Metanephros (tissue), 2 donors: ENCODE results near the gene TP53TG3E. TPM values are rescaled to one million over a fixed set of nuclear protein-coding genes. Genes with fewer than 3 reads are reported as not detected.

Experiments
- small RNA-seq: library from RNA; depleted of rRNA; stranded (forward); fragments of <200 nt; gene quantifications from one replicate; pipeline ENCODE3, GENCODE V24; 2014; ENCODE audit warnings: low replicate concordance
- total RNA-seq: library from RNA; depleted of rRNA; stranded (reverse); fragments of >200 nt; gene quantifications from one replicate; pipeline ENCODE4 v1.2.3, GENCODE V29; 2014

TP53TG3E gene, protein sequence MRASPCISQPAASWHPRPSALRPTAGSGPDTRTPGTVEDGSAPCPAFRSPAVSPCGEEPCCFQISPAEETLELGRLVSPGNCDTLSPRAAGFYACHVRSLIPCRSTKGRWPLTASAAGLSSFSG
- not detected for total RNA-seq

DNA sequence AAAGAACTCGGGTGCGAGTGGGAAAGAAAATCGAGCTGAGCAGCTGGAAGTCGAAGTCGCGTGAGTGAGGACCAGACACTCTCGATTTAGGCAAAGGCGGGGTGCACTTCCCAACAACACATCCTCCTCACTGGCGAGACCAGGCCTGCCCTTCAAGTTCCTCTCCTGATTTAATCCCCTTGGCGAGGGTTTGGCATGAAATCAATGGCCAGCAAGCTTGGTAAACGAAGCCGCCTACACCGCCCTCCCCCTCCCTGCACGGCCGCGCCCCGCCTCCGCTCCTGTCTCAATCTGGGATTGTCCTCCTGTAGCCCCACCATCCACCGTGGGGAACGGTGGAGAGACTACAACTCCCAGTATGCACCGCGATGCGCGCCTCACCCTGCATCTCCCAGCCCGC lies at the start of gene TP53TG3E:
Gene TP53TG3E, plus strand, starts transcription at position 301 of the 400 bp plus-strand sequence. Its CDS starts 68 bp downstream, at position 369.

Small RNA genes lying within 50 kb of the gene (small RNA-seq; reads per million reads assigned to genes)
- not detected for gene AC141257.3

Other genes starting within 250 kb of the TP53TG3E start
- not detected for gene TP53TG3C, start 110.1 kb upstream of the TP53TG3E start, total RNA-seq
- gene TP53TG3B, start 56.5 kb downstream of the TP53TG3E start, total RNA-seq = not detected
- not detected for gene TP53TG3F, start 155.3 kb downstream of the TP53TG3E start, total RNA-seq